Breast epithelium (tissue), 4 donors: ENCODE results near the gene PYDC2. TPM values are rescaled to one million over a fixed set of nuclear protein-coding genes. Genes with fewer than 3 reads are reported as not detected.

ENCODE experiments used
- DNase-seq, 2 donors: peaks; one replicate each; pipeline ENCODE4 v3.0.0-alpha.2; 2019; ENCODE audit warnings: low spot score in 2 of 2
- H3K27ac ChIP-seq, 2 donors: fragments of 200-600 bp; sonication (generic) in 1 of 2; one replicate each; pipeline ENCODE4 v1.5.1; 2016 to 2019; ENCODE audit warnings: mild to moderate bottlenecking in 1 of 2
- H3K27me3 ChIP-seq, 2 donors: fragments of 200-600 bp; sonication (generic) in 1 of 2; one replicate each; pipeline versions ENCODE4 v1.5.1 to v1.6.0; 2017 to 2019; ENCODE audit warnings: control low read depth in 1 of 2, mild to moderate bottlenecking in 1 of 2
- H3K36me3 ChIP-seq: fragments of 200-600 bp; one replicate; pipeline ENCODE4 v1.5.1; 2019
- H3K4me1 ChIP-seq, 2 donors: fragments of 200-600 bp; sonication (generic); one replicate each; pipeline ENCODE4 v1.5.1; 2016 to 2019; ENCODE audit warnings: control low read depth in 1 of 2
- H3K4me3 ChIP-seq, 3 donors: fragments of 200-600 bp; sonication (generic); 1 replicate in 2 of 3; 2 replicates in 1 of 3; pipeline ENCODE4 v1.5.1; 2016 to 2019; ENCODE audit warnings: mild to moderate bottlenecking in 3 of 3, moderate library complexity in 2 of 3
- H3K9me3 ChIP-seq, 2 donors: fragments of 200-600 bp; sonication (generic) in 1 of 2; one replicate each; pipeline ENCODE4 v1.5.1; 2016 to 2019; ENCODE audit warnings: control low read depth in 1 of 2
- POLR2A ChIP-seq: fragments of 450-650 bp; IDR thresholded peaks from one replicate; pipeline ENCODE4 v1.6.1; 2016; ENCODE audit warnings: antibody characterized with exemption, mild to moderate bottlenecking, moderate library complexity
- POLR2AphosphoS5 ChIP-seq, 3 donors: sonication (generic); formaldehyde crosslinking; IDR thresholded peaks; one replicate each; pipeline ENCODE4 v1.6.1; 2017; ENCODE audit warnings: antibody characterized with exemption in 3 of 3
- intact Hi-C: fragments of 100-400 bp; cut with DNase I; formaldehyde crosslinking; loops from one replicate; pipeline ENCODE4 v1.15.1; 2023; ENCODE audit warnings: low total_unique reads
- total RNA-seq, 3 donors: library from RNA; depleted of rRNA; stranded (reverse); fragments of >200 nt; gene quantifications; one replicate each; pipeline ENCODE4 v1.1.0, GENCODE V29; 2016
- TF ChIP-seq, protein P1 (sequence below), 3 donors: fragments of 450-650 bp; IDR thresholded peaks; one replicate each; pipeline ENCODE4 v1.5.1; 2016 to 2017; ENCODE audit warnings: antibody characterized with exemption in 3 of 3, mild to moderate bottlenecking in 3 of 3, moderate library complexity in 3 of 3

Gene PYDC2
- total RNA-seq, 3 donors from 2014 or later = not detected

DNA sequence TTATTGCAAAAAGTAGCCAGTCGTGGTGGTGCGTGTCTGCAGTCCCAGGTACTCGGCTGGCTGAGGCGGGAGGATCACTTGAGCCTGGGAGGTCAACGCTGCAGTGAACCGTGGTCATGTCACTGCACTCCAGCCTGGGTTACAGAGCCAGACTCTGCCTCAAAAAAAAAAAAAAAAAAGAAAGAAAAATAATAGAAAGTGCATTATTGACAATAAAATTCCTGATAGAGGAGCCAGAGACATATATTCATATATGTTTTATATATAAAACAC, 43.6 kb upstream of the PYDC2 start:
- Histone ChIP-seq H3K36me3 (no peaks in the 10 kb centered on the region), H3K27ac (no peak overlapping the region), H3K4me1 (no peaks in the 10 kb centered on the region), H3K27me3 (no peaks in the 10 kb centered on the region), H3K9me3 (no peaks in the 10 kb centered on the region), H3K4me3 (no peak overlapping the region)
- no peak for TF ChIP-seq POLR2A
- no peak for TF ChIP-seq POLR2AphosphoS5 (IDR thresholded peaks at IDR 0.05)
- TF ChIP-seq, protein P1, sequence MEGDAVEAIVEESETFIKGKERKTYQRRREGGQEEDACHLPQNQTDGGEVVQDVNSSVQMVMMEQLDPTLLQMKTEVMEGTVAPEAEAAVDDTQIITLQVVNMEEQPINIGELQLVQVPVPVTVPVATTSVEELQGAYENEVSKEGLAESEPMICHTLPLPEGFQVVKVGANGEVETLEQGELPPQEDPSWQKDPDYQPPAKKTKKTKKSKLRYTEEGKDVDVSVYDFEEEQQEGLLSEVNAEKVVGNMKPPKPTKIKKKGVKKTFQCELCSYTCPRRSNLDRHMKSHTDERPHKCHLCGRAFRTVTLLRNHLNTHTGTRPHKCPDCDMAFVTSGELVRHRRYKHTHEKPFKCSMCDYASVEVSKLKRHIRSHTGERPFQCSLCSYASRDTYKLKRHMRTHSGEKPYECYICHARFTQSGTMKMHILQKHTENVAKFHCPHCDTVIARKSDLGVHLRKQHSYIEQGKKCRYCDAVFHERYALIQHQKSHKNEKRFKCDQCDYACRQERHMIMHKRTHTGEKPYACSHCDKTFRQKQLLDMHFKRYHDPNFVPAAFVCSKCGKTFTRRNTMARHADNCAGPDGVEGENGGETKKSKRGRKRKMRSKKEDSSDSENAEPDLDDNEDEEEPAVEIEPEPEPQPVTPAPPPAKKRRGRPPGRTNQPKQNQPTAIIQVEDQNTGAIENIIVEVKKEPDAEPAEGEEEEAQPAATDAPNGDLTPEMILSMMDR (IDR thresholded peaks at IDR 0.05) = no peak
- intact Hi-C loops = loop anchor here (5.0 kb wide), 1 partner anchor 1030 kb away; no protein-coding TSS in a partner anchor
- DNase-seq = no peak

DNA sequence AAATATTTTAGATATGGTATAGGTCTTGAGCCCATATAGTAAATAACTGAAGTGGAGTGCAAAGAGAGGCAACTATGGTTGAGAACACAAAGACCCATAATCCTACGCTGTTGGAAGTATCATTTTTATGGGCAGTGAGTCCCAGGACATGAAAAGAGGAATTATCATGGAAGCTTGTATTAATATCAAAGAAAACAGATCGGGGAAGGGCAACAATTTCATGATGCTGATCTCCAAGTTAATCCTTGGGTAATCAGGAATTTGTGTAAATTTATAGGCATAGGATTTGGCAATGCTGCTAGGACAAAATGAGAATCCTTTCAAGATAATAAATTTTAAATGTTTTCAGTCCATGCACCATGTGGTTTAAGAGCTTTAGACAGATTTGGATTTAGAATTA, 40.2 kb upstream of the PYDC2 start:
- no peak for DNase-seq
- Histone ChIP-seq H3K4me1 (no peaks in the 10 kb centered on the region), H3K27ac (no peak overlapping the region), H3K4me3 (no peak overlapping the region), H3K27me3 (no peaks in the 10 kb centered on the region), H3K36me3 (no peaks in the 10 kb centered on the region), H3K9me3 (no peaks in the 10 kb centered on the region)
- intact Hi-C loops = no loop called here
- TF ChIP-seq, protein P1 (IDR thresholded peaks at IDR 0.05) = no peak
- TF ChIP-seq POLR2AphosphoS5 (IDR thresholded peaks at IDR 0.05) (no peak), POLR2A (no peak)

DNA sequence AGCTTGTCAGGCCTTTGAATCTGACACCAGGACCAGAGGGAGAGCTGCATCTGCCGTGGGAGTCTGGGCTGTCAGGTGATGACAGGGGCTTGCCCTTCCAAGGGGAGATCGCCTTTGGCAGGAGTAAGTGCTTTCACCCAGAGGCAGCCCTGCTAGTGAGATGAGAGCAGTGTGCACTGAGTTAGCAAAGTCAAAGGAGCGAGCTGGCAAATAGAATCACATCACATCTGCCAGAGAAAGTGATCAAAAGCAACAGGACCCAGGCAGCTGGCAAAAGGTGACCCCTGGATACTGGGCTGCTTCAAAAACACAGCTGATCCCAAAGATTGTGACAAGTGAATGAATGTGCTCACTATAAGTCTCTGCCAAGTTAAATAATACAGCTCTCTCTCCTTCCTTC, 36.1 kb upstream of the PYDC2 start:
- Histone ChIP-seq H3K4me3 (no peak overlapping the region), H3K27ac (no peak overlapping the region), H3K36me3 (no peaks in the 10 kb centered on the region), H3K27me3 (no peaks in the 10 kb centered on the region), H3K9me3 (no peaks in the 10 kb centered on the region), H3K4me1 (no peaks in the 10 kb centered on the region)
- no peak for DNase-seq
- TF ChIP-seq POLR2AphosphoS5 (IDR thresholded peaks at IDR 0.05) (no peak), POLR2A (no peak)
- TF ChIP-seq, protein P1 (IDR thresholded peaks at IDR 0.05) = no peak
- intact Hi-C loops = no loop called here

DNA sequence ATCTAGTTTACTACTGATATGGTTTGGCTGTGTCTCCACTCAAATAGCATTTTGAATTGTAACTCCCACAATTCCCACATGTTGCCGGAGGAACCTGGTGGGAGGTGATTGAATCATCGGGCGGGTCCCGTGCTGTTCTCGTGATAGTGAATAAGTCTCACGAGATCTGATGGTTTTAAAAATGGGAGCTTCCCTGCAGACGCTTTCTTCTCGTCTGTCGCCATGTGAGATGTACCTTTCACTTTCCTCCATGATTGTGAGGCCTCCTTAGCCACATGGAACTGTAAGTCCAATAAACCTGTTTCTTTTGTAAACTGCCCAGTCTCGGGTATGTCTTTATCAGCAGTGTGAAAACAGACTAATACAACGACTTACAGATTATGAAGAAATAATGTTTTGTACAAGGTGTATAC, 35.6 kb upstream of the PYDC2 start:
- H3K27me3 ChIP-seq = no peaks in the 10 kb centered on the region
- TF ChIP-seq, protein P1 (IDR thresholded peaks at IDR 0.05) = no peak
- TF ChIP-seq POLR2A = no peak
- TF ChIP-seq POLR2AphosphoS5 (IDR thresholded peaks at IDR 0.05) = no peak
- H3K27ac ChIP-seq = no peak overlapping the region
- no peak for DNase-seq
- no peaks in the 10 kb centered on the region for H3K9me3 ChIP-seq
- no peaks in the 10 kb centered on the region for H3K4me1 ChIP-seq
- H3K4me3 ChIP-seq = no peak overlapping the region
- intact Hi-C loops = no loop called here
- H3K36me3 ChIP-seq = no peaks in the 10 kb centered on the region

DNA sequence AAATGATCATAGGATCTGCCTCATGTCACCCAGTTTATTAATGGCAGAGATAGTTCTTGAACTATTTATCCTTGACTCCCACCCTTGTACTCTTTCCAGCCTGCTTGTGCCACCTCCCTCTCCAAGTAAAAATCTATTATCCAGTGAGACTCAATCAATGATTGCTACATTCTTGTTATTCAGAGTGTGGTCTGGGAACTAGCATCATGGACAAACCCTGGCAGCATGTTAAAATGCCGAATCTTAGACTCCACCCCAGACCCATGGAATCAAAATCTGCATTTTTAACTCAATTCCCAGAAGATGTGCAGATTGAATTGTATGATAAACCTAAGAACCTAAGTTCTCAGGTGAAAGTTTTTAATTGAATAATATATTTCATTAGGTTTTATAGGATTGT, 34.7 kb upstream of the PYDC2 start:
- no peaks in the 10 kb centered on the region for H3K9me3 ChIP-seq
- intact Hi-C loops = no loop called here
- H3K4me1 ChIP-seq = no peaks in the 10 kb centered on the region
- no peaks in the 10 kb centered on the region for H3K27me3 ChIP-seq
- DNase-seq = no peak
- H3K4me3 ChIP-seq = no peak overlapping the region
- TF ChIP-seq POLR2A = no peak
- TF ChIP-seq, protein P1 (IDR thresholded peaks at IDR 0.05) = no peak
- TF ChIP-seq POLR2AphosphoS5 (IDR thresholded peaks at IDR 0.05) = no peak
- H3K36me3 ChIP-seq = no peaks in the 10 kb centered on the region
- H3K27ac ChIP-seq = no peak overlapping the region
